Effector memory CD4-positive, alpha-beta T cell (primary cell): ENCODE data around the gene DNAJC2.

ENCODE experiments used
- DNase-seq, 3 donors: peaks; one replicate each; pipeline ENCODE4 v3.0.0-alpha.2; 2020
- H3K27ac ChIP-seq: 2 replicates; pipeline ENCODE4 v1.7.0; 2013; ENCODE audit warnings: mild to moderate bottlenecking, low read length, moderate library complexity; ENCODE audit not compliant: insufficient read depth, poor library complexity, severe bottlenecking
- H3K27me3 ChIP-seq: replicated peaks from 2 replicates; pipeline ENCODE4 v1.7.0; 2013; ENCODE audit warnings: mild to moderate bottlenecking, low read length; ENCODE audit not compliant: insufficient read depth, control insufficient read depth, poor library complexity, severe bottlenecking
- H3K36me3 ChIP-seq: 2 replicates; pipeline ENCODE4 v1.7.0; 2013; ENCODE audit warnings: mild to moderate bottlenecking, low read length, moderate library complexity; ENCODE audit not compliant: control insufficient read depth, insufficient read depth
- H3K4me1 ChIP-seq: 2 replicates; pipeline ENCODE4 v1.7.0; 2013; ENCODE audit warnings: low read length, mild to moderate bottlenecking; ENCODE audit not compliant: control insufficient read depth, insufficient read depth, poor library complexity, severe bottlenecking
- H3K4me3 ChIP-seq: 2 replicates; pipeline ENCODE4 v1.7.0; 2013; ENCODE audit warnings: low read length, low read depth, mild to moderate bottlenecking; ENCODE audit not compliant: insufficient read depth, poor library complexity, severe bottlenecking
- H3K9me3 ChIP-seq: 2 replicates; pipeline ENCODE4 v1.7.0; 2013; ENCODE audit warnings: mild to moderate bottlenecking, low read length, moderate library complexity; ENCODE audit not compliant: control insufficient read depth
- total RNA-seq, 3 donors: gene quantifications; one replicate each; lab custom pipeline; 2026; lab: John Stamatoyannopoulos, UW

The DNAJC2 gene
- 51.7 to 66.2 (median 60.5) reads per million in 3 donors for total RNA-seq

- peaks cover 17% of the 10 kb centered on the region for H3K36me3 ChIP-seq
- DNase-seq: peak; percentile 75 to 80 (median 77)
- H3K4me1 ChIP-seq: peaks cover 19% of the 10 kb centered on the region
- H3K9me3 ChIP-seq: no peaks in the 10 kb centered on the region
- peak within 1 kb of the TSS; percentile 90 for H3K27ac ChIP-seq
- H3K4me3 ChIP-seq: peak within 1 kb of the TSS; percentile 99
- no peaks in the 10 kb centered on the region for H3K27me3 ChIP-seq
Observed at GRCh38 chr7:103344453-103345149, at the start of gene DNAJC2. TSS of gene DNAJC2 (minus strand) at chr7:103344767. CDS start at chr7:103344622, 145 bp downstream.

- H3K27me3 ChIP-seq: no peaks in the 10 kb centered on the region
- DNase-seq: no peak
- no peak overlapping the region for H3K4me3 ChIP-seq
- H3K36me3 ChIP-seq: no peaks in the 10 kb centered on the region
- H3K4me1 ChIP-seq: no peaks in the 10 kb centered on the region
- no peaks in the 10 kb centered on the region for H3K9me3 ChIP-seq
- H3K27ac ChIP-seq: no peak overlapping the region
Observed at GRCh38 chr7:103391976-103392375, 47.4 kb upstream of the DNAJC2 start.

- H3K4me3 ChIP-seq: no peak overlapping the region
- no peaks in the 10 kb centered on the region for H3K4me1 ChIP-seq
- DNase-seq: no peak
- no peak overlapping the region for H3K27ac ChIP-seq
- no peaks in the 10 kb centered on the region for H3K36me3 ChIP-seq
- no peaks in the 10 kb centered on the region for H3K27me3 ChIP-seq
- no peaks in the 10 kb centered on the region for H3K9me3 ChIP-seq
Observed at GRCh38 chr7:103391150-103391549, 46.6 kb upstream of the DNAJC2 start.

GRCh38 chr7:103389263-103389662, 44.7 kb upstream of the DNAJC2 start:
- no peaks in the 10 kb centered on the region for H3K36me3 ChIP-seq
- no peak overlapping the region for H3K27ac ChIP-seq
- no peaks in the 10 kb centered on the region for H3K9me3 ChIP-seq
- H3K27me3 ChIP-seq: no peaks in the 10 kb centered on the region
- no peak overlapping the region for H3K4me3 ChIP-seq
- DNase-seq: no peak
- no peaks in the 10 kb centered on the region for H3K4me1 ChIP-seq

- no peak overlapping the region for H3K27ac ChIP-seq
- DNase-seq: no peak
- no peaks in the 10 kb centered on the region for H3K27me3 ChIP-seq
- no peak overlapping the region for H3K4me3 ChIP-seq
- H3K36me3 ChIP-seq: no peaks in the 10 kb centered on the region
- no peaks in the 10 kb centered on the region for H3K9me3 ChIP-seq
- H3K4me1 ChIP-seq: no peaks in the 10 kb centered on the region
Observed at GRCh38 chr7:103388469-103389140, 44.0 kb upstream of the DNAJC2 start.

GRCh38 chr7:103387242-103387641, 42.7 kb upstream of the DNAJC2 start:
- Histone ChIP-seq H3K4me1 (no peaks in the 10 kb centered on the region), H3K9me3 (no peaks in the 10 kb centered on the region), H3K27me3 (no peaks in the 10 kb centered on the region), H3K27ac (no peak overlapping the region), H3K36me3 (no peaks in the 10 kb centered on the region), H3K4me3 (no peak overlapping the region)
- no peak for DNase-seq

GRCh38 chr7:103382032-103382402, 37.5 kb upstream of the DNAJC2 start:
- no peak overlapping the region for H3K4me3 ChIP-seq
- H3K27ac ChIP-seq: no peak overlapping the region
- no peak for DNase-seq
- no peaks in the 10 kb centered on the region for H3K4me1 ChIP-seq
- H3K27me3 ChIP-seq: no peaks in the 10 kb centered on the region
- H3K36me3 ChIP-seq: no peaks in the 10 kb centered on the region
- no peaks in the 10 kb centered on the region for H3K9me3 ChIP-seq

GRCh38 chr7:103381280-103382031, 36.9 kb upstream of the DNAJC2 start:
- Histone ChIP-seq H3K4me3 (no peak overlapping the region), H3K27me3 (no peaks in the 10 kb centered on the region), H3K4me1 (no peaks in the 10 kb centered on the region), H3K9me3 (no peaks in the 10 kb centered on the region), H3K36me3 (no peaks in the 10 kb centered on the region), H3K27ac (no peak overlapping the region)
- DNase-seq: no peak

GRCh38 chr7:103380395-103381191, 36.0 kb upstream of the DNAJC2 start:
- Histone ChIP-seq H3K27ac (no peak overlapping the region), H3K9me3 (no peaks in the 10 kb centered on the region), H3K4me3 (no peak overlapping the region), H3K4me1 (no peaks in the 10 kb centered on the region), H3K36me3 (no peaks in the 10 kb centered on the region), H3K27me3 (no peaks in the 10 kb centered on the region)
- DNase-seq: no peak
